ENCODE measurements around the gene FOXO1. TPM values are rescaled to one million over a fixed set of nuclear protein-coding genes. Genes with fewer than 3 reads are reported as not detected.

FOXO1 gene
- total RNA-seq, 8 experiments from 2014 or later, result 0.63 to 17.3 (median 5.5) TPM

DNA sequence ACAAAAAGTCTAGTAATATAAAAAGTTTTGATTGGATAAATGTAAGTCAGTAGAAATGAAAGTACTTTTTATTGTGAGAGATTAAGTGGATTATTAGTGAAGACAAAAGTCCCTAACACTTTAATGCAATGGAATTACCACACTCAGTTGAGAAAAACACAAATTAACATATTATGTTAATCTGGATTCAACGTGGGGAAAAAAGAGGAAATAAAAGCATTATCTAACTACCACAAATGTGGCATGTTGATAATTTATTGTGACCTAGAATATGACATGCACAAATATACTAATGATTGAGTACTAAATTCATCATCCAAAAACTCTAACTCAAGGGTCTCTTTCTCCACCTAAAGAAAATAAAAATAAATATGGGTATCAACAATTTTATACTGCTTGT, 41.5 kb downstream of the FOXO1 start:
- Histone ChIP-seq H3K4me3 (no peak overlapping the region), H3K4me1 (replicated peaks in 1 of 2) (no peaks in the 10 kb centered on the region), H3K27ac (no peak overlapping the region)
- WGBS, 10 experiments, result 0 to 80% (median 31%) methylated on average over 1 of the region's 1 CpG
- in situ Hi-C loops (cut with MboI; ENCODE audit: low pct_unique_long_range_greater_than_20kb in 2 of 9, low sequenced_read_pairs in 9 of 9, unreplicated experiment in 9 of 9), result no loop called here
- ATAC-seq (replicated peaks in 6 of 8), result no peak

DNA sequence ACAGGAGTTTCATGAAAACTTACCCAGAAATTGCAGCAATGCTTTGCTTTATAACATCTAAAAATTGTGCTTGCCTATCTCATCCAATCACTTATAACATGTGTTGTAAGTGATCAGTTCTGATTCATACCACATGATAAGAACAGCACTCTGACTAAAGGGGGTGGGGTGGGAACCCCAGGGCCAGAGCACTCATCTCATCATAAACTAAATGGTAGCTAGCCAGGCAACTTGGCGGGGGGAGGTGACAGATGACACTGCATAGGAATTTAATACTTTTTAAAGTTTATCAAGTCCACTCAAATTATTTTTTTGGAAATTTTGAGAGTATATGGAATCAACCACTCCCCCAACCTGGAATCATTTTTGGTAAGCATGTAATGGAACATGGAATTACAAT, 42.1 kb downstream of the FOXO1 start:
- Histone ChIP-seq H3K4me3 (no peak overlapping the region), H3K4me1 (replicated peaks in 1 of 2) (no peaks in the 10 kb centered on the region), H3K27ac (no peak overlapping the region)
- in situ Hi-C loops (cut with MboI; ENCODE audit: low pct_unique_long_range_greater_than_20kb in 2 of 9, low sequenced_read_pairs in 9 of 9, unreplicated experiment in 9 of 9), result no loop called here
- peak in 3 of 8 experiments; percentile 30 to 73 (median 69) for ATAC-seq (replicated peaks in 6 of 8)
- 17 to 100% (median 77%) methylated on average over 1 of the region's 1 CpG; no CpG with 5 or more reads in 4 of the 10 experiments for WGBS, 10 experiments

DNA sequence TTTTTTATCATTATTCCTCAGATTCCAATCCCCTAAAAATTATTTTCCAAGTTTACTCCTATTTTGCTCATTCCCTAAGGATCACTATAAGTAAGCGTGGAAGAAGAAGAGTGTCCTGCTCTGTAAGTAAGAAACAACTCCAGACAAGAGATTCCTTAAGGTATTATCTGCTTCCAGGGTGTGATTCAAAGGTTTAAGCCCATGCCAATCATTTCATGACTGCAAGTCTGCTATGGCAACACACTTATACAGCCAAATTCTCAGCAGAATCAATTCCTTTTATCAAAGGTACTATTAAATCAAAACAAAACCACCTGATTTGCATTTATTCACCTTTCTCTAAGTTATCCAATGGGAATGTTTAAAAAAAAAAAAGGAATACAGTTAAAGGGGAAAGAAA, 43.7 kb downstream of the FOXO1 start:
- no peak for ATAC-seq (replicated peaks in 6 of 8)
- Histone ChIP-seq H3K27ac (no peak overlapping the region), H3K4me3 (no peak overlapping the region), H3K4me1 (replicated peaks in 1 of 2) (no peaks in the 10 kb centered on the region)
- WGBS, 10 experiments, result 78 to 100% (median 86%) methylated on average over 1 of the region's 1 CpG; no CpG with 5 or more reads in 6 of the 10 experiments
- in situ Hi-C loops (cut with MboI; ENCODE audit: low pct_unique_long_range_greater_than_20kb in 2 of 9, low sequenced_read_pairs in 9 of 9, unreplicated experiment in 9 of 9), result no loop called here

DNA sequence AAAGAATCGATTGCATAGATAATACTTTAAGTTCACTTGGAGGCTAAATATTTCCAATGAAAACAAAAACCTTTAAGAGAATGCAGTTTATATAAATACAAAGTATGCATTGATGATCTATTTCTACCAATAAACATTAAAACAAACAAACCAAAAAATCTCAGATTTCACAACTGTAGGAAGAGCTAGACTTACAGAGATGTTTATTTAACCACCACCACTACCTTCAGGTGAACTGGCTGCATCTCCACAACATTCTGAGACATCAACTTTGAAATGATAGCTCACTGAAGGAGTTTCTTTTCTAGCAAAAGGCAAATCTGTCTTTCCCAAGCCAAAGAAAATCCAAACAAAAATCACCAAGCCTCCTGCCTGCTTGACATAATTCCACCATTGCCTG, 44.2 kb downstream of the FOXO1 start:
- in situ Hi-C loops (cut with MboI; ENCODE audit: low pct_unique_long_range_greater_than_20kb in 2 of 9, low sequenced_read_pairs in 9 of 9, unreplicated experiment in 9 of 9), result no loop called here
- ATAC-seq (replicated peaks in 6 of 8), result no peak
- no peaks in the 10 kb centered on the region for H3K4me1 ChIP-seq (replicated peaks in 1 of 2)
- no peak overlapping the region for H3K27ac ChIP-seq
- H3K4me3 ChIP-seq, result no peak overlapping the region
- WGBS, 10 experiments, result 50 to 100% (median 84%) methylated on average over 1 of the region's 1 CpG

DNA sequence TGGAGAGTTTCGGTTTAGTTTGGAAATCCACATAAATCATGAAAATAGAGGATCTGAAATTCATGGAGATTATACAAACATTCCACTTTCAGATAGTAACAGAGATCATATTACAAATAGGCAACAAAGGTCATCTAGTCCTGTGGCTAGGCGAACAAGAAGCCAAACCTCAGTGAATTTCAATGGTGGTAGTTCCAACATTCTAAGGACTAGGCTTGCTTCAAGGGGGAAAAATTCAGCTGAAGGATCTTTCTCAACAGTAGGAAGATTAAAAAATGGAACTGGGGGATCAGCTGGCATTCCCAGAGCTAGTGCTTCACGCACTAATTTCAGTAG, 47.0 kb downstream of the FOXO1 start:
- 57 to 100% (median 100%) methylated on average over 1 to 3 of the region's 3 CpGs; no CpG with 5 or more reads in 1 of the 10 experiments for WGBS, 10 experiments
- Histone ChIP-seq H3K27ac (no peak overlapping the region), H3K4me1 (replicated peaks in 1 of 2) (peaks cover 0 to under 1% of the 10 kb centered on the region in 2 donors), H3K4me3 (no peak overlapping the region)
- in situ Hi-C loops (cut with MboI; ENCODE audit: low pct_unique_long_range_greater_than_20kb in 2 of 9, low sequenced_read_pairs in 9 of 9, unreplicated experiment in 9 of 9), result no loop called here
- ATAC-seq (replicated peaks in 6 of 8), result peak in 2 of 8 experiments; percentile 15 to 38

DNA sequence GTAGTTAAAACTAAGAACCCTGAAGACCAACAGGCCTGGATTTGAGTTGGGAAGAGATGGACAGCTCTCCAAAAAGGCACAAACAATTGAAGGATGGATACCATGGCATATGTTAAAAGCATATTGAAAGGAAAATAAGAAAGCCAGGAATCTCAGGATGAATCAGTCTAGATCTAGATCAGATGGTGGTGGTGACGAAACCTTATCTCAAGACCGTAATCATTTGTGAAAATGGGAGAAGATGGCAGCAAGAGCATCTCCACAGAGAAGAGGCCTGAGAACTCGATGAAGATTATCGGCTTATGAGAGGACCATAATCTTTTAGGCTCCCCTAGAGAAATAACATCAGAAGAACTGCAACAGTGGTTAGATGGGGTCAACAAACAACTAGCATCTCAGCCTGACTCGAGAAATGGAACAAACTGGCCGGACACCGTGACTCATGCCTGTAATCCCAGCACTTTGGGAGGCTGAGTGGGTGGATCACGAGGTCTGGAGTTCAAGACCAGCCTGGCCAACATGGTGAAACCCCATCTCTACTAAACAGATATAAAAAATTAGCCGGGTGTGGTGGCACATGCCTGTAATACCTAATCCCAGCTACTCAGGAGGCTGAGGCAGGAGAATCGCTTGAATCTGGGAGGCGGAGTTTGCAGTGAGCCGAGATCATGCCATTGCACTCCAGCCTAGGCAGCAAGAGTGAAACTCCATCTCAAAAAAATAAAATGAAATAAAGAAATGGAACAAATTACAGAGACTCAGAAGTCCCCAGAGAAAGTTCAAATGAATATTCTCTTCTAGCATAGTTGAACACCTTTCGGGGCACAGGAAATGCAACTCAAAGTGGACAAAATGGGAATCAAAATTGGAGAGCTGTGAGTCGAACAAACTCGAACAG, 47.6 kb downstream of the FOXO1 start:
- WGBS, 10 experiments, result 75 to 100% (median 92%) methylated on average over 3 to 13 of the region's 15 CpGs
- in situ Hi-C loops (cut with MboI; ENCODE audit: low pct_unique_long_range_greater_than_20kb in 2 of 9, low sequenced_read_pairs in 9 of 9, unreplicated experiment in 9 of 9), result no loop called here

DNA sequence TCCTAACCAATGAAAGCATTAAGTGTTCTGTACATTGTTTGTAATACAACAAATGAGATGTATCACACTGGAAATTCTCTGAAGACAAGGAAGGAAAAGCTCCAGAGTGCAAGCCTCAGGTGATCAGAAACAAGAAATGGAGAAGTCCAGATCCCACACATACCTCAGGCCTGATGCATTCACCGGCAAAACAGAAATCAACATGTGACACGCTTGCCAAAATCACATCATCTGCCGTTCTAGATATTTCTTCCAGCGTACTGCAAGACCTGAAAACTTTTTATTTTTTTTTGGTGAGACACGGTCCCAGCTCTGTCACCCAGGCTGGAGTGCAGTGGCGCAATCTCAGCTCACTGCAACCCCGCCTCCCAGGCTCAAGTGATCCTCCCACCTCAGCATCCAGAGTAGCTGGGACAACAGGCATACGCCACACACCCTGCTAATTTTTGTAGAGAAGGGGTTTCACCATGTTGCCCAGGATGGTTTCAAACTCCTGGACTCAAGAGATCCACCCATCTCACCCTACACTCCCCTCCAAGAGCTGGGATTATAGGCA, 48.6 kb downstream of the FOXO1 start:
- in situ Hi-C loops (cut with MboI; ENCODE audit: low pct_unique_long_range_greater_than_20kb in 2 of 9, low sequenced_read_pairs in 9 of 9, unreplicated experiment in 9 of 9), result no loop called here
- ATAC-seq (replicated peaks in 6 of 8), result no peak
- no peak overlapping the region for H3K4me3 ChIP-seq
- peaks cover 9 to 16% of the 10 kb centered on the region in 2 donors for H3K4me1 ChIP-seq (replicated peaks in 1 of 2)
- 50 to 100% (median 95%) methylated on average over 1 to 7 of the region's 8 CpGs for WGBS, 10 experiments
- no peak overlapping the region for H3K27ac ChIP-seq

More for the DNA sequence above, 47.6 kb downstream of the FOXO1 start:
- no peak overlapping the region for H3K4me3 ChIP-seq
- no peak overlapping the region for H3K27ac ChIP-seq
- H3K4me1 ChIP-seq (replicated peaks in 1 of 2), result peaks cover 5 to 7% of the 10 kb centered on the region in 2 donors
- no peak for ATAC-seq (replicated peaks in 6 of 8)

DNA sequence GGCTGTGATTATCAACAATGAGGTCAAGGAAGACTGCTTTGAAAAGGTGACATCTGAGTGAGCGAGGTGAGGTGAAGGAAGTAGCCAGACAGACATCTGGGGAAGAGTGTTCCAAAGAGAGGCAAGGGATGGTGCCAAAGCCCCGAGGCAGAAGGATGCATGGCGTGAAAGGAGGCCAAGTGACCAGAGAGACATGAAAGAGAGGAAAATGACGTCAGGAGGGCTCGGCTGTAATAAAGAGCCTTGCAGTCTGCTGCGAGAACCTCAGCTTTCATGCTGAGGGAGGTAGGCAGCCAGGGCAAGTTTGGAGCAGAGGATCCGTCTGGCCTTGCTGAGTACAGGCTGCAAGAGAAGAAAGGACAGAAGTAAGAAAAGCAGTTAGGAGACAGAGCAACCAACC, 50.8 kb downstream of the FOXO1 start:
- 57 to 100% (median 80%) methylated on average over 1 to 6 of the region's 7 CpGs; no CpG with 5 or more reads in 1 of the 10 experiments for WGBS, 10 experiments
- Histone ChIP-seq H3K4me3 (no peak overlapping the region), H3K4me1 (replicated peaks in 1 of 2) (peaks cover 15 to 26% of the 10 kb centered on the region in 2 donors), H3K27ac (no peak overlapping the region)
- in situ Hi-C loops (cut with MboI; ENCODE audit: low pct_unique_long_range_greater_than_20kb in 2 of 9, low sequenced_read_pairs in 9 of 9, unreplicated experiment in 9 of 9), result no loop called here
- no peak for ATAC-seq (replicated peaks in 6 of 8)

DNA sequence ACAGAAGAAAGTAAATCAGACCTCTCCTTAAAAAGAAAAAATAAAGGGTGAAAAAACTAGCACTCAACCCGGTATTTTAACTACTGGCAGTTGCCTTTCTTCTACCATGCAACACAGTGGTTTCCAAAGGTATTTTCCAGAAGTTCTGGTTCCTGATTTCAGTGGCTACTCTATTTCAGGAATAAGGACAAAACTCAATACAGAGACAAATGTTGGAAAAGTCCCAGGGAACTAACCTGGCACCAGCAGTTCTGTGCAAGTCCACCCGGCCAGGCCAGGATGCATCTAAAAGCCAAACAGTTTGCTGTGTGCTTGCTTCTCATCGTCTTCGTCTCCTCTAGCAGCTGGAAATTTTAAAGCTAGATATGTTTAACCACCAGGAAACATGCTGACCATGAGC, 52.5 kb downstream of the FOXO1 start:
- H3K4me1 ChIP-seq (replicated peaks in 1 of 2), result peaks cover 26 to 28% of the 10 kb centered on the region in 2 donors
- in situ Hi-C loops (cut with MboI; ENCODE audit: low pct_unique_long_range_greater_than_20kb in 2 of 9, low sequenced_read_pairs in 9 of 9, unreplicated experiment in 9 of 9), result no loop called here
- WGBS, 10 experiments, result 30 to 100% (median 93%) methylated on average over 1 to 4 of the region's 4 CpGs; no CpG with 5 or more reads in 2 of the 10 experiments
- no peak for ATAC-seq (replicated peaks in 6 of 8)
- no peak overlapping the region for H3K4me3 ChIP-seq
- H3K27ac ChIP-seq, result no peak overlapping the region

DNA sequence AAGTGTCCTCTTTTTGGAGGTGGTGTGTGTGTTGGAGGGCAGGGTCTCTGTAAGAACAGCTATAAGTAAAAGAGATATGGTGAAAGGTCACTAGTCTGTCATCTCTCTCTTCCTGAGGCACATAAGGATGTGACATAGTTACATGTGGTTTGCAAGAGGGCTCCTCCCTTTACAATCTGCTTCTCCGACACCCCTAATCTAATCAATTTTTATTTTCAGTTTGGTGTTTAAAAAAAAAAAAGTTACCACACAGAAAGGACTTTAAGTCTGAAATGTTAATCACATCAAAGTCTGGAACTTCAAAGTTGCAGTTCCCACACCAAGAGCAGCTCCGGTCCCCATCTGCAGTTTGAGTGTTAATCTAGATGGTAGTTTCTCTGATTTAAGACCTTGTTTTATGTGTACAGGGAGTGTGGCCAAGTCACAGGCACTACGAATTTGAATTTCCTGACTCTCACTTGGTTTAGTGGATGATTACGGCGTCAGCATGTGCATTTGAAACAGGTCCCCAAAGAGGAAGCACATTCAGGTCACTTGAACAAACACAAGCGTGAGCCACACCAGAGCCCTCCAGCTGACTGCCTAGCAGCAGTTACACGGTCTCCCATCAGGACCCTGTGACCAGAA, 53.1 kb downstream of the FOXO1 start:
- ATAC-seq (replicated peaks in 6 of 8), result peak; percentile 51 to 84 (median 70)
- Histone ChIP-seq H3K4me3 (no peak overlapping the region), H3K27ac (peak overlapping the region in 1 of 2 donors; percentile 19), H3K4me1 (replicated peaks in 1 of 2) (peaks cover 26 to 28% of the 10 kb centered on the region in 2 donors)
- in situ Hi-C loops (cut with MboI; ENCODE audit: low pct_unique_long_range_greater_than_20kb in 2 of 9, low sequenced_read_pairs in 9 of 9, unreplicated experiment in 9 of 9), result no loop called here
- WGBS, 10 experiments, result 5 to 85% (median 51%) methylated on average over 1 to 5 of the region's 7 CpGs; no CpG with 5 or more reads in 4 of the 10 experiments

DNA sequence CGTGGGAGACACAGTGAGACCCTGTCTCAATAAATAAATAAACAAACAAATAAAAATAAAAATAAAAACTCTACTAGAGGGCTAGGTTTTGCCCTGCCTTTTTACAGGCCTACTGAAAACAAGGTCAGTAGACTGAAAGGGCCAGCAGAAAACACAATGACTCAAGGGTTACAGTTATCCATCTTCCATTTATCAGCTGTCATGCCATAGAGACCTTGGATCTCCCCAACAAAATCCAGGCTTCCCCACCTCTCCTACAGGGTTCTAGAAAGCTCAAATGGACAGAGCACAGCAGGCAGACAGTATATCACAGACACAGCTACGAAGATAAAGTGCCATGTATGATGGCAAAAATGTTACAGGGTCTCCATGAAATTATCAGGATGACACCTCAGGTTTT, 54.4 kb downstream of the FOXO1 start:
- WGBS, 10 experiments, result 20 to 100% (median 38%) methylated on average over 1 to 2 of the region's 2 CpGs; no CpG with 5 or more reads in 5 of the 10 experiments
- in situ Hi-C loops (cut with MboI; ENCODE audit: low pct_unique_long_range_greater_than_20kb in 2 of 9, low sequenced_read_pairs in 9 of 9, unreplicated experiment in 9 of 9), result no loop called here
- H3K27ac ChIP-seq, result no peak overlapping the region
- ATAC-seq (replicated peaks in 6 of 8), result peak in 4 of 8 experiments; percentile 61 to 66 (median 64)
- no peak overlapping the region for H3K4me3 ChIP-seq
- peaks cover 26 to 28% of the 10 kb centered on the region in 2 donors for H3K4me1 ChIP-seq (replicated peaks in 1 of 2)

DNA sequence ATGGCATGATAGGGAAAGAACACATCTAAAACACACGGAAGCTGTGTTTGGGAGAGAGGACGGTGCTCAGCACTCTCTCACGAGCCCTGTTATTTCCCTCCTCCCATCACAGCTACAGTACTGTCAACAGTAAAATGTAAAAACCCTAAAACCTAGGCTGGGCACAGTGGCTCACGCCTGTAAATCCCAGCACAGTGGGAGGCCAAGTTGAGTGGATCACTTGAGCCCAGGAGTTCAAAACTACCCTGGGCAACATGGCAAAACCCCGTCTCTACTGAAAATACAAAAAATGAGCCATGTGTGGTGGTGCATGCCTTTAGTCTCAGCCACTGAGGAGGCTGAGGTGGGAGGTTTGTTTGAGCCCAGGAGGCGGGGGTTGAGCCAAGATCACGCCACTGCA, 54.8 kb downstream of the FOXO1 start:
- Histone ChIP-seq H3K27ac (no peak overlapping the region), H3K4me1 (replicated peaks in 1 of 2) (peaks cover 26 to 28% of the 10 kb centered on the region in 2 donors), H3K4me3 (no peak overlapping the region)
- WGBS, 10 experiments, result 70 to 93% (median 82%) methylated on average over 1 to 6 of the region's 7 CpGs; no CpG with 5 or more reads in 2 of the 10 experiments
- in situ Hi-C loops (cut with MboI; ENCODE audit: low pct_unique_long_range_greater_than_20kb in 2 of 9, low sequenced_read_pairs in 9 of 9, unreplicated experiment in 9 of 9), result no loop called here
- ATAC-seq (replicated peaks in 6 of 8), result peak in 4 of 8 experiments; percentile 17 to 27 (median 20)

DNA sequence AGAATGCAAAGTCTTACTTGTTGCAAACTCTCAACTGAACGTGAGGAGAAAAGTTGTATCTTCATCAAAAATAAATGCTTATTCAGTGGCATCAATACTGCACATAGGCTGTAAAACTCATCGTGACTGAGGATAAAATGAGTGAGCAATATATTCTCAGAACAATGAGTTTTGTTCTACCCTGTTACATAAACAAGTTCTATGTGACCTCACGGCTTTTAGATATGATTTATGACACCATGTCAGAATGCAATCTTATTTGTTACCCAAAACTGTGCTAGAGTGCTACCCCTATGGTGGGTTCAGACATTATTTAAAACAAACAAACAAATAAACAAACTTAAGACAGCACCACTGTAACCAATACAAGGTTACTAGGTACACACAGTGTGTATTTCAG, 55.4 kb downstream of the FOXO1 start:
- H3K4me3 ChIP-seq, result no peak overlapping the region
- H3K4me1 ChIP-seq (replicated peaks in 1 of 2), result peaks cover 26 to 28% of the 10 kb centered on the region in 2 donors
- in situ Hi-C loops (cut with MboI; ENCODE audit: low pct_unique_long_range_greater_than_20kb in 2 of 9, low sequenced_read_pairs in 9 of 9, unreplicated experiment in 9 of 9), result no loop called here
- ATAC-seq (replicated peaks in 6 of 8), result no peak
- WGBS, 10 experiments, result 34 to 100% (median 93%) methylated on average over 1 to 3 of the region's 3 CpGs; no CpG with 5 or more reads in 1 of the 10 experiments
- H3K27ac ChIP-seq, result no peak overlapping the region
